OCI-M2 (cell line): Measurements from ENCODE around the gene ENKD1.

Source experiments
- DNase-seq: peaks from one replicate; lab custom pipeline; 2025; ENCODE audit not compliant: unreplicated experiment; lab: John Stamatoyannopoulos, UW

Gene ENKD1

DNA sequence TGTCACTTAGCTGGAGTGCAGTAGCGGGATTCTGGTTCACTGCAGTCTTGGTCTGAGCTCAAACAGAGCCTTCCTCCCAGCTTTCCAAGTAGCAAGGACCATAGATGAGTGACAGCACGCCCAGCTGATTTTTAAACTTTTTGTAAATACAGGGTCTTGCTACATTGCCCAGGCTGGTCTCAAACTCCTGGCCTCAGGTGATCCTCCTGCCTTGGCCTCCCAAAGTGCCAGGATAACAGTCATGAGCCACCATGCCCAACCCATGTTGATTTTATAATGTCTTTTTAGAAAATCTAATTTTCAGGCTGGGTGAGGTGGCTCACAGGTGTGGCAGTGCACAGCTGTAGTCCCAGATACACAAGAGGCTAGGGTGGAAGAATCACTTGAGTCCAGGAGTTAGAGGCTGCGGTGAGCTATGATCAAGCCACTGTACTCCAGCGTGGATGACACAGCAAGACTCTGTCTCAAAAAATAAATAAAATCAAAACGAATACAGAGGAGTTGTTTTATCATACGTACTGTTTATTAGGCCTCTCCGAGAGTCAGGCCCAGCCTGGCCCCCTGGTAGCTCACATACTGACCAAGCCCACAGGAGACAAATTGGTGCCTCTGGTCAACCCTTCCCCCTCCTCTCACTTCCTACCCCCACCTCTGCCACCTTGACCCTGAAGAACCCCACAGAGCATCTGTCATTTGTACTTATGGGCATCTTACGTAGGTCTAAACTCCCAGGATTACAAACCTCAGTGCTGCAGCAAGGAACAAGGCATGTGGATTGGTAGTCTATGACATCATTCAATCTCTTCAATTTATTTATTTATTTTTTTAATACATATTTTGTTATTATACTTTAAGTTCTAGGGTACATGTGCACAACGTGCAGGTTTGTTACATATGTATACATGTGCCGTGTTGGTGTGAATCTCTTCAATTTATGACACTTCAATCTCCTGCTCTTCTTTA, 13.7 kb upstream of the ENKD1 start:
- DNase-seq = no peak

GRCh38 chr16:67678354-67679023, 11.9 kb upstream of the ENKD1 start:
- DNase-seq = no peak

DNA sequence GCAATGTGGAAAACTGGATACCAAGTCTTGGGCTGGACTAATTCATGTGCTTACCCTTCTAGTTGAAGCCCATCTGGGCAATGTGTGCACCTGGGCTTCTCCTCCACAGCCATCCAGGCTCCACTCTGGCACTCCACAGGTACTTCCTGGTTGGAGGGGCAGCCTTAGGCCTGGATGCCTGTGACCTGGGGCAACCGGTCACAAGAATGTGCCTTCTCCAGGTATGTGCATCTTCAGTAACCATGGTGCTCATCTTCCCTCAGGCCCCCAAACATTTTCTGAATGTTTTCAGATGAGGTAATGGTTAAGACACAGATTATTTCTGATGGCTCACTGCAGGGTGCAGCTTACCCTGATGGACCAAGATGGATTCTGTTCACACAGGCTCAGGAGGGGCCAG, 11.2 kb upstream of the ENKD1 start:
- DNase-seq = no peak

DNA sequence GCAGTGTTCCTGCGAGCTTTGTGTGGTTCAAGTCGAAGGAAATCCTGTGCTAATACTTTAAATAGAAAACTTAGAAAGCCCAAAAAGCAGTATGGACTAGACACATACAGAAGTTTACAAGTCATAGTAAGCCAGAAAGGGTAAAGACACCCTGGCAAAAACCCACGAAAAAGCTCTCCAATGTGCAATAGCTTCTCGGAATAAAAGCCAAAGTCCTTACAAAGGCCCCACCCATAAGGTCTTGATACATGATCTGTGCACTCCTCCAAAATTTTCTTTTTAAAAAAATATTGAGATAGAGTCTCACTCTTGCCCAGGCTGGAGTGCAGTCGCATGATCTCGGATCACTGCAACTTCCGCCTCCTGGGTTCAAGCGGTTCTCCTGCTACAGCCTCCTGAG, 10.4 kb upstream of the ENKD1 start:
- no peak for DNase-seq

DNA sequence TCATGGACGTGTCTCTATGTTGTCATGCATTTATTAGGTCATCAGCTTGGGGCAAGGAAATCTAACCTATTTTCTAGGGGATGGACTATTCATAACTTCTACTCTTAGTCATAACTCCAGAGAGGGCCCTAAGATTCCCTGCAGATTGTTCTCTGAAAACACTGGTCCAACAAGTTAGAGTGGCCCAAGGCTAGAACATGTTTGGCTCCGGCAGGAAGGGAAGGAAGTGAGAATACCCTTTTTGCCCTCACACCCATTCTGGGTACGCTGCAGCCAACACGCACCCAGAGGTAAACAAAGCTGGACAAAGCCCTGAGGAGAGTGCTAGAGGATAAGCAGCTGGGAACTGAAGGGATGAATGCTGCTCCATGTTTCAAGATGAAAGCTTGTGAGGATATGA, 10.0 kb upstream of the ENKD1 start:
- DNase-seq = no peak

DNA sequence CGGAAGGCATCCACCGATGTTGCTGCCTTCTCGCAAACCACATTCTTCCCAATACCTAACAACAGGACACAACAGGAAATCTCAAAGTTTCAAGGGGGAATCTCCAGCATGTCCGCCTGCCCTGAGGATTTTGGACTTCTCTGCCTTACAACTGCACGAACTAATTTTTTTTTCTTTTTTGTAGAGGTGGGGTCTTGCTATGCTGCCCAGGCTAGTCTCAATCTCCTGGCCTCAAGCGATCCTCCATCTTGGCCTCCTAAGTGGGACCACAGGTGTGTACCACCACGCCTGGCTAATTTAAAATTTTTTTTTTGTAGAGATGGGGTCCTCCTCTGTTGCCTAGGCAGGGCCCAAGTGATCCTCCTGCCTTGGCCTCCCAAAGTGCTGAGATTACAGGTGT, 9.4 kb upstream of the ENKD1 start:
- no peak for DNase-seq

GRCh38 chr16:67675579-67675935, 9.0 kb upstream of the ENKD1 start:
- DNase-seq = no peak

- DNase-seq = no peak
Measured at GRCh38 chr16:67674851-67675578, 8.5 kb upstream of the ENKD1 start.

- no peak for DNase-seq
Measured at GRCh38 chr16:67673712-67674580, 7.4 kb upstream of the ENKD1 start.

DNA sequence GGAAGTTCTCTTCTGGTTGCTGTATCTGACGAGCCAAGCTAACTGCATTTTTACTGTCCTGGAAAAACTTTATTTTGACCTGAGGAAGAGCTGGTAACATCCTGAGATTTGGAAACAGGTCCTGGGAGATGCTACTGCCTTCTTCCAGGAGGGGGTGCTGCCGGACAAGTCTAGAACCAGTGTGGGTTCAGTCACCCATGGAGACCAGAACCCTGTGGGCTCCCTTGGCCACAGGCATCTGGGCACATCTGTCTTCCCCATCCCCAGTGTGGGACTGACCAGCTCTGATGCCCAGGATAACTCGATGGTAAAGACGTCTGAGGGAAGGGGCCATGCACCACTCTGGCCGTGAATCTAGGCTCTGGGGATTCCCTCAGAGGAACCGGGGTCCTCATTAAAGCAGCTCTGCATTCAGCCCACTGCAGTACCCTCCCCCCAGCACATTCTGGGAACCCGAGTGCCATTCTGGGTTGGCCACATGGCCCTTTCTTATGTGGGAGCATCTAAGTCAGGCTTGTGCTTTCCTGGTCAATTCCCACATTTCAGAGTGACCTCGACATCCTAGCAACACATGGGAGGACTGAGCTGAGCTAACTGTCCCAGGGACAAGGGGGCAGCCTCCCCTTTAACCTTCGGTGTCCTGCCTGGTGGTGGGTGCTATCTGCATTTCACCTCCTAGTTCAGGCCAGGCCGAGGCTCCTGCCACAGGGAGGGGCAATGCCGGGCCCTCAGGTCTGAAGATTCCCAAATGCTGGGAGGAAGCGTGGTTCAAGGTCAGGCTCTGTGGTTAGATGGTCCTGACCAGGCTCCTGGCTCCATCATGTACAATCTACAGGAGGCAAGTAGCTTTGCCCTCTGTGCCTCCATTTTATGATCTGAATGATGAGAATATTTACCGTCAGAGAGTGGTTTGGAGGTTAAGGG, 6.5 kb upstream of the ENKD1 start:
- no peak for DNase-seq

DNA sequence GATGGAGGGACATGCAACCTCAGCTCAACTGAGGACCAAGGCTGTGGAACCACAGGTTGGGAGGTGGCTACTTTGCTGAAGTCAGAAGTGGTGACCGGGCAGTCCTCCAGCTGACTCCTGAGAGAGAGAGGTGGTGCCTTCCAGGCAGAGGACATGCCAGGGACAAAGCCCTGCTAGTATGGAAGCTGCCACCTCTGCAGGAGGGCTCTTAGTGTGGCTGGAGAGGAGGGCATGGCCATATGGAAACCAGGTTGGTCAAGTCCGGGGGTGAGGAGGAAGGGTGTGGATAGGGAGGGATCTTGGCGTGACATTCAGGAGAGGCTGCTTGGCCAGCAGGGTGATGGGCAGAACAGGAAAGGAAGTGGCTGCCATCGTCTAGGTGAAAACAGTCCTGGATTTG, 5.8 kb upstream of the ENKD1 start:
- DNase-seq = no peak

DNA sequence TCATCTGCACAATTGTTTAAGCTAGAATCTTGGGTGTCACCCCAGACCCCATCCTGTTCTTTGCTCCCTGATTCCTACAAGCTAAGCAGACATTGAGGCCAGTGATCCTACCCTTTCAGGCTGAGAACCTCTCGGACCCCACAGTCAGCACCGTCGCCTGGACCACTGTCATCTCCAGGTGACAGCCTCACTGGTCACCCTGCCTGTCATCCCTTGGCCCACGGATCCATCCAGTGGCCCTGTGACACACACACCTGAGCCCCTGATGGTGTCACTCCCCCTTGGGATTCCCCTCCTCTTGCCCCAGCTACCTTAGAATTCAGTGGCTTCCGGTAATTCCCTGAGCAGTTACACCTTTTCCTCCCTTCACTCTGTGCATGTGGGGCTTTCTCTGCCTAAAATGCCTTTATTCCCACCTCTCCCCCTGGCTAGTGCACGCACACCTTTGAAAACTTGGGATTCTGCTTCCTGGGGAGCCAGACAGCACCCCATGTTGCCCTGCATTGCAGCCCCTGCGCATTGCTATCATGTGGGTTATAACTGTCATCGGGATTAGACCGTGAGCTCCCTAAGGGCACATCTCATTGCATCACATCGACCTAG, 3.0 kb upstream of the ENKD1 start:
- DNase-seq = no peak

GRCh38 chr16:67668495-67669157, 2.1 kb upstream of the ENKD1 start:
- DNase-seq = no peak

GRCh38 chr16:67667817-67668494, 1.4 kb upstream of the ENKD1 start:
- DNase-seq = no peak

DNA sequence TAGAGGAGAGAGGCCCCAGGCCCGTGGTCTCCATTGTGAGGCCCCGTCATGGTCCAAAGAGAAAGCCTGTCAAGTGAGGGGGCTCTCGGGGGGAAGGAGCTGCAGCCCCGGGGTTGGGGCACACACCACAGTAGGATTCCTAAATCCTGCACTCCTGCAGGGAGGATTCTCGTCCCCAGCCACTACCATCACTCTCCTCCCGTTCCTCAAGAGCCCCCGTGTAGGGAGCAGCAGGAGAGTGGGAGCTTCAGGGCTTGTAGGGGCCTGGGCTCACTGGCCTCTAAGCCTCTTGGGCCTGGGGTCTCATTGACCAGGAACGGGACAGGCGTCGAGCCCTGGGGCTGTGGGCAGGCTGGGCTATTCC, 885 bp upstream of the ENKD1 start:
- no peak for DNase-seq

DNA sequence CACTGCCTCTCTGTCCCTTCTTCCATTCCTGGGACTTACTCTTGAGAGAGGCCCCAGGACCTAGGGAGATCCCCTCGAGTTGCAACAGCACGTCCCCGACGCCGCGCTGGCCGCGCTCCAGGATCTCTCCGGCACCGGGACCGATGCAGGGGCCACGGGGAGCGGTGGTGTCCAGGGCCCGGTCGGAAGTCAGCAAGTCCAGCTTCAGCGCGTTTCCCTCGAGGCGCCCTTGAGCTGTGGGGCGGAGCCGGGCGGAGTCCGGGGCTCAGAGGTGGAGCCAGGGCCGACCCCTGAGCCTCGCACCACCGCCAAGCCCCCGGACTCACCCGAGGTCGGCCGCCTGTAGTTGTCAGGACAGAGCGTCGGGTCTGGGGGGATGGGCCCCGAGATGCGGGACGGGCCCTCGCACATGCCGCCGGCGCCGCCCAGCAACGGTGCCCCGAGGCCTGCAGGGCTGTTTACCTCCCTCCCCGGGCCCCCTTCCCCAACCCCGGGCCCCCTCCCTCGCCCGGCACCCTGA, 458 bp downstream of the ENKD1 start:
- no peak for DNase-seq

DNA sequence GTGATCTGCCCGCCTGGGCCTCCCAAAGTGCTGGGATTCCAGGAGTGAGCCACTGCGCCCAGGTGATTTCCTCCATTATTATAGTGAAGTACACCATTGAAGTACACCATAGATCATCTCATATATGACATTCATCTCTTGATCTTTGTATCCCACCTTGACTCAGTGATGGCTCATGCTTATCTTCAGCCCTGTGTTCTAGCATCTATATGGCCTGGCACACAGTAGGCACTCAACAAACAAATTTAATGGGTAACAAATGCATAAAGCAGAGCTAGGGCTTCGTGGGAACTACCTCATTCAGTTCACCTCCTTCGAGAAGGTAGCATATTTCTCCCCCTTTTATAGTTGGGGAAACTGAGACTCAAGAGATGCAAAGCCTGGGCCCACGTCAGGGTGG, 952 bp downstream of the ENKD1 start:
- DNase-seq = no peak

DNA sequence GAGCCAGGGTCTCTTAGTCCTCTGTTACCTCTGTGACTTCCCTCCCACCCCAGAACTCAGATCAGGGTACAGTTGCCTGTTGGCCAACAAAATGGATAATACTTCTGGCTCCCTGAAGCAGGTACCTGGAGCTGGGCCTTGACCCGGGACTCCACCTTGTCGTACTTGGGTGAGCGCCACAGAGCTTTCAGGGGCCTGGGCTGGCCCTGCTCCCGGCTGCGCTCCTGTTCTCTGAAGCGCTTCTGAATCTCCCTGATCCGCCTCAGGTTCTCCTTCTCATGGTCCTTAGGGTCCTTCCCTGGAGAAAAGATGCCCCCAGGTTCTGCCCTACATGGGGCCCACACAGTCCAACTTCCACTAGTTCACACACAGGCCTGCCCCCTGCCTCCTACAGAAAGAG, 1.7 kb downstream of the ENKD1 start:
- DNase-seq = no peak
